Erythroblast (primary cell): ENCODE measurements around the gene CELF4.

Experiments used
- GATA1 ChIP-seq: IDR thresholded peaks from 2 replicates; pipeline ENCODE4 v1.6.1; 2011; ENCODE audit warnings: low read depth, mild to moderate bottlenecking, control low read depth, low read length, moderate library complexity
- POLR2A ChIP-seq: IDR thresholded peaks from 2 replicates; pipeline ENCODE4 v1.6.1; 2011; ENCODE audit warnings: mild to moderate bottlenecking, low read length

- TF ChIP-seq POLR2A (no peak), GATA1 (no peak)
Observed at GRCh38 chr18:37302519-37302918, 263.1 kb downstream of the CELF4 start.
